GM21390 (cell line): Measurements from ENCODE around the gene TOR4A.

Experiments used
- ATAC-seq: cut with Tn5 transposase; IDR thresholded peaks from one replicate; pipeline ENCODE4 v1.9.1; 2021; ENCODE audit not compliant: unreplicated experiment

Gene TOR4A

DNA sequence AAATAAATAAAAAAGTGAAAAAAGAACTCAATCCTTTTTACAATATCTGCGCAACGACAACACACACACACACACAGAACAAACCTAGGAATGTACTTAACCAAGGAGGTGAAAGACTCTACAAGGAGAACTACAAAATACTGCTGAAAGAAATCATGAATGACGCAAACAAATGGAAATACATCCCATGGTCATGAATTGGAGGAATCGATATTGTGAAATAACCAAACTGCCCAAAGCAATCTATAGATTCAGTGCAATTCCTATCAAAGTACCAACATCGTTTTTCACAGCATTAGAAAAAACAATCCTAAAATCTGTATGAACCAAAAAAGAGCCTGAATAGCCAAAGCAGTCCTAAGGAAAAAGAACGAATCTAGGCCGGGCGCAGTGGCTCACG is 54.4 kb downstream of the TOR4A start:
- no peak for ATAC-seq
